HG03460 (cell line): ENCODE measurements around the gene BIN1.
"Not testable (repeated sequence)": the region's sequence is repeated elsewhere in the genome, so short reads cannot be mapped to it uniquely, and the experiment has no call there.

Experiments used
- ATAC-seq: cut with Tn5 transposase; IDR thresholded peaks from one replicate; pipeline ENCODE4 v1.9.1; 2021; ENCODE audit not compliant: unreplicated experiment

The BIN1 gene

DNA sequence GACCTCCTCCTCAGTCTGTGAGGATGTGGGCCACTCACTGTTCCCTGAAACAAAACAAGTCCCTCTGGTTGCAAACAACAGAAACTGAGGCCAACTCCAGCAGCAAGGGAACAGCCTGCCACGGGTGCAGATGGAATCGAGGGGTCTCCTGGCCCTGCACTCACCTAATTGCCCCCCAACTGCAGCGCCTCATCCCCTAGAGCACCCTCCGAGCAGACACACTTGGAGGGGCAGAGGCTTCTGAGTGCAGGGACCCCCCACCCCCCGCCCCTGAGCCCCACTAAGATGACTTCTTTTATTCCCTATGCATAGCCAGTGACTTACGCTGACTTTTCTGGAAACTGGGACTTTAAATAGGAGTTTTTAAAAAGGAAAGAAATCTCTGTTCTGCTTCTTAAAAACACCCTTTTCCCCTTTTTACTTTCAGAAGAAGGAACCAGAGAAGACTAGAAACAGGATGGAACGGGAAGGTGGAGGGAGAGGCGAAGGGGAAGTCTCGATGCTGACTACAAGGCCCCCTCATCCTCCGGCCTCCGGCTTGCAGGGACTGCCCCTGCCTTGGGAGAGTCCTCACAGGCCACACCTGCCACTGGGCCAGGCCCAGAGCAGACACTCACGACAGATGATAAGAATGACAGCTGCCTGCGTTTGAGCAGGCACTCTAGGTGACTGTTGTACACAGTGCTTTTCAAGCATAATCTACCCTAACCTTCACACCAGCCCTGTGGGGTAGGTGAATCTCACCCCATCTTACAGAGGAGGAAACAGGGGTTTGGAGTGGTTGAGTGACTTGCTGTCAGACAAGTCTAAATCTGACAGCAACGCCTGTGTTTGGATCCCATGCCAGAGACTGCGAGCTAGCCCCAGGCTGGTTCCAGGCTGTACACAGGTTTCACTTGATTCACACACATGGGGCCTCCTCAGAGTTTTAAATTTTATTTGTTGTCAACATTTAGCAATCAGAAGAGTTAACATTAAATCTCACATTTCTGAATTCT is 28.2 kb upstream of the BIN1 start:
- no peak for ATAC-seq

DNA sequence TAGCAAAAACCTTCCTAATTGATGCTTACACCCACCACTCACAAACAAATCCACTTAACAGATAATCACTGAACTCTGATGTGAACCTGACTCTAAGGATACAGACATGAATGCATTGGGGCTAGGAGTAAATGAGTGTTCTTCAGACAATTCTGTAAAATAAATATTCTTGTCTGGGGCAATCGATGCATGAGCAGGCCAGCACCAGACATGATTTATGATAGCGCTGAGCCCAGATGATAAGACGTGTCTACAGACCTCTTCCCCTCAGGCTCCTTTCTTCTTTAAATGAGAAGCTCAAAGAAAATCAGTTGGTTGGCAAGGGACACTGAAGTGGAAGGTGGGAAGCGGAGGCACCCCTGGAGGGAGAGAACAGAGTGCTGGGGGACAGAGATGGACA is 27.3 kb upstream of the BIN1 start:
- ATAC-seq, result no peak

GRCh38 chr2:127133793-127134192 is 26.8 kb upstream of the BIN1 start:
- no peak for ATAC-seq

GRCh38 chr2:127130421-127130820 is 23.5 kb upstream of the BIN1 start:
- ATAC-seq, result no peak

- no peak for ATAC-seq
Measured at GRCh38 chr2:127129937-127130336, 23.0 kb upstream of the BIN1 start.

DNA sequence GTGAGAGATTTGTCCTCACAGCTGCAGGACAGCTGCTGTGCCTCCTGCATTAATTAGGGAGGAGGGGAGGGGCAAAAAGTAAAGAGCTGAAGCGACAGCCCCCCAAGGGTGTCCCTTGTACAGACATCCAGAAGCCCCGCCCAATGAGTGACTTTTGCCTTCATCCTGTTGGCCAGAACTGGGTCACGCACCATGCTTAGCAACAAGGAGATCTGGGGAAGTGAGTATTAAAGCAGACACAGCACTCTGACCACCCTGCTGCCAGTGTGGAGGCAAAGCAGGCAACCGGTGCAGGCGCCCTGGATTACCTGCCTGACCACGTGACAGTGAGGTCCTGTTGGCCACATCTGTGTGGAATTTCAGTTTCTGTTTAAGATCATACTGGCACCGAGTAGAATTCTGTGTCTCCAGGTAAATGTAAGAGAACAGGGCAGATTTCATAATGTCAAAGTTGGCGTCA is 21.5 kb upstream of the BIN1 start:
- peak; percentile 97 for ATAC-seq

- ATAC-seq, result no peak
Measured at GRCh38 chr2:127125821-127126220, 18.9 kb upstream of the BIN1 start.

DNA sequence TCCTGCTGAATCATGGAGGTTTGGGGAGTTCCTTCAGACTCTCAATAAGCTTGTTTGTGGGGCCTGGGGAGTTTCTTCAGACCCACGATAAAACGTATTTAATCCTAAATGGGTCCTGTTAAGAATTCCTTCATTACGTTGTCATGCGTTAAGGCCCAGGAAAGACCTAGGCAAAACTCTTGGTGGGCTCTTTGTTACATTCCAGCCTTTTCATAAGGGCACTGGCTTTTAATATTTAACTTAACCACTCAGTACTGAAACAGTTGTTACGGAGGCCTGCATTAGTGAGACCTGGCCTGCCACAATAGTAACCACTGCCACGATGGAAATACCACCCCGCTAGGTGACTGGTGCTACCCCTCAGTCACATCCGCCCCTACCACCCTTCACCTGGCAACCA is 17.5 kb upstream of the BIN1 start:
- ATAC-seq, result no peak

DNA sequence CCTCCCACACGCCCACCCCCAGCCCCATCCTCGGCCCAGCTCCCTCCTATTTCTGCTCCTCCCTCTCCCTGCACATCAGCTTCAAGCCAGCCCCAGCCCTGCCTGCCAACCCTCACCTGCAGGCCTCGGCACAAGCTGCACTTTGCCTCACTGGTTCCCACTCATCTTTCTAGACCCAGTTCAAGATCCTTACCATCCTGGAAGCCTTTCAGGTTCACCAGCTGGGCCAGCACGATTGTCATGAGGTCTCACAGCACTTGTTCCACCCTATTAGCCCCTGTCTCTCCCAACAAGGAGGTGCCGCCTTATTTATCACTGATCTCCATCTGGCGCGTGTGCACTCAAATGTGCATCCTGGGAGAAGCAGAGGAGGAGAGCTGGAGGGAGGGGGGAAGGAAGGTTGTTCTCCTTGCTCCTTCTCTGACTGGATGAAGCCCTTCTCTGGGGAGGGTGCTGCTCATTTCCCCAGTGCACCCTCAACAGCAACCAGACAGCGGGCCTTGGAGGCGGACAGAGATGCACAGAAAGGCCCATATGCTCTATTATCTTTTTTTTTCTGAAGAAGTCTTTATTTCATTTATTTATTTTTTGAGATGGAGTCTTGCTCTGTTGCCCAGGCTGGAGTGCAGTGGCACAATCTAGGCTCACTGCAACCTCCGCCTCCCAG is 15.5 kb upstream of the BIN1 start:
- no peak for ATAC-seq

- no peak for ATAC-seq
Measured at GRCh38 chr2:127121776-127122176, 14.8 kb upstream of the BIN1 start.

DNA sequence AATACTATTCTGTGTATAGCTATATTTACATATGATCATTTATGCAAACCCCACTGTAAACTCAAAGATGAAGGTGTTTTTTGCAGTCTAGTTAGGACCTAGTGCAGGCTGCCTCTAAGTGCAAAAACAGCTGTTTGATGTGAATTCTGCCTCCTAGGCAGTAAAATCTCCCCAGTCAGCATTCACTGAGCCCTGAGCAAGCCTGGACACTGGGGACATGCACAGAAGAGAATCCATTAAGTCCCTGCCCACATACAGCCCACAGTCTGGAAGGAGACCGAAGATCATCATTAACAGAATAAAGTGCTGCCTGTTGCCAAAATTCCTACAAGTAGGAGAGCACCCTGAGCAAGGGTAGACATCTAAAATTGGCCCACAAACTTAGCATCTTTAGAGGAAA is 14.4 kb upstream of the BIN1 start:
- no peak for ATAC-seq

DNA sequence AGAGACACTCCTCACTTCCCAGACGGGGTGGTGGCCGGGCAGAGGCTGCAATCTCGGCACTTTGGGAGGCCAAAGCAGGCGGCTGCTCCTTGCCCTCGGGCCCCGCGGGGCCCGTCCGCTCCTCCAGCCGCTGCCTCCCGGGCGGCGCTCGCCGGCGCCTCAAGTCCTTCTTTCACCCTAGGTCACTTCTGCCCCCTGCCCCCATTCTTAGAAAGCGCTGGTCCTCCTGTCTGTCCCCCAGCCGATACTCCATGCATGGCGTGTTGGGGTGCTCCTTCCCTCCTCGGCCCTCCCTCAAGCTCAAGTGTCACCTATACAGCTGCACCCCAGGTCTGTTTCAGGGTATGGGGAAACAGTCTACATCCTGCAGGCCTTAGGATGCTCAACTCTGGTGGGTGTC is 13.5 kb upstream of the BIN1 start:
- ATAC-seq, result not testable (repeated sequence)

DNA sequence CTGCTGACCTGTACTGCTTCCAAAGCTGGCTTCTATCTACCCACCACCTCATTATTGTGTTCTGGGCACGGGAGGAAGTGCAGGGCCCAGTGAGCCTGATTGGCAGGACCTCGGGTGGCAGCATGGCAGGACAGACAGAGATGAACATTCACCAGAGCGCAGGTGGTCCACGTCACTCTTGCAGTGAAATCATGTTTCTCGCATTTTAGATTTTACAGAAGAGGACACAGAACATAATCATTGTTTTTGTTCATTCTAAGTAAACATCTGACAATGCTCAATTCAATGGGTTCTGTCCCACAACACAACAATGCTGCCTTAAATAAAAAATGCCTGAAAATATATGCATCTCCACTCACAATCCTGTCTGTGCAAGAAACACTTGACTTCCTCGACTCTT is 11.5 kb upstream of the BIN1 start:
- no peak for ATAC-seq

GRCh38 chr2:127118038-127118437 is 11.1 kb upstream of the BIN1 start:
- ATAC-seq, result no peak

DNA sequence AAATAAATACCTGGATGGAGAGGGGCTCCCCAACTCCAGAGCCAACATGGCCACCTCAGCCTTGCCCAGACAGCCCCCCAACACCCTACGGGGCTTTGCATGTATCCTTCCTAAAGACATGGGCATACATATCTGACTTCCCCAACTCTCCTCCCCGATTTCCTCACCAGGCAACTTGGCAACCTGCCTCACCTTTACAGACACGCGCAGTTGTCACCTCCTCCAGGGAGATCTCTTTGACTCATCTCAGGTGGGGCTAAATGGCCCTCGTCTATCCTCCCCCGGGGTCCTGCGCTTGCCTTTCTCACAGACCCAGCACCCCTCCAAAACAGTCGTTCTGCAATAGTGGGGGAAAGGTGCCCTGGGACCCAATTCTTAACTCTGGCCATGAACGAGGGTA is 10.6 kb upstream of the BIN1 start:
- ATAC-seq, result no peak

DNA sequence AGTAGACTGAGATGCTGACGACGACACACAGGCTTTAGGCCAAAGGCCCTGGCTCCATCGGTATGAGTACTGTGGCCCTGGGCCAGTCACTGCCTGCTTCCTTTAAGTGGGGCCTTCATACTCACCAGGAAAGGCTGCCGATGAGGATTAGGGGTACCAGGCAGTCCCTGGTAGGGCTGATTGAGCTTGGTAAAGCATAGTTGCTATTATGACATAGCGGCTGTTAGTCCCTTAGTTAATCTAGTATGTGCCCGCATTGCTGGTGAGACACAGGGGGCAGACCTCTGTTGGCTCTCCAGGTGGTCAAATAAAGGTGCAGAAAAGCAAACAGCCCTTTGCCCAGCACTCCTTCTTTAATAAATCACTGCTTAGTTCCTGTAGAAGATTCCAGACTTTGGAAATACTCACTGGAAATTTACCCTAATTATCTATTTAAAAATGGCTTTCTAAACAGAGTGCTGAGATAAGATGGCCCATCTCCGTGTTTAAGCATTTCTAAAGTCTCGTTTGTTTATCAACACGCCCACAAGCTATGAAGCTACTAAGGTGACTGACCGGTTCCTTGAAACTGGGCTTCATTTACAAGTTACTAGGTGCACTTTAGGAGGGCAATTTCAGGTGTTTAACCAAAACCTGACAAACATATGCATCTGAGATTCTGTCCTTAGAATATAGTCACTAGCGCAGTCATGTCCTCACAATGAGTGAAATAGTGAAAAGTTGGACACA is 8.7 kb upstream of the BIN1 start:
- ATAC-seq, result no peak

GRCh38 chr2:127110985-127111384 is 4.0 kb upstream of the BIN1 start:
- no peak for ATAC-seq

DNA sequence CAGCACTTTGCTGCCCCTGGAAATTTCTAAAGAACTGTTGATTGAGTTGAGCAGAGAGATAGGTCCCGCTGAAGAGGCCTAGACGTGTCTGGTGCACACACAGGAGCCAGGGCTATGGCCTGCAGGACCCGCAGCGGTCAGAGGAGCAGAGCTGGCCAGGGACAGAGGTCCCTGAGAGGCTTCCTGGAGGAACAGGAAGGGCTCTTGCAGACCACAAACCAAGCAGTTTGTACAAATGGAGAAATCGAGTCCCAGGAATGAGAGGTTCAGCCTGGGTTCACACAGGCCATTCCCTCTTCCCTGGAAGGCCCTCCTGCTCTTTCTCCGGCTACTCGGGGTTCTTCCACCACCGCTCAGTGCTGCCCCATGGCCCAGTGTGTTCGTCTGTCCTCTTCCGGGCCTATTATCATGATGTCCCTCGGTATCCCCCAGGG is 1.2 kb upstream of the BIN1 start:
- ATAC-seq, result no peak

GRCh38 chr2:127107622-127107999 is 657 bp upstream of the BIN1 start:
- peak; percentile 12 for ATAC-seq

GRCh38 chr2:127106457-127106990 is 430 bp downstream of the BIN1 start:
- ATAC-seq, result peak; percentile 9
